Thyroid gland (tissue), 4 donors: ENCODE data around the gene CLEC4E.

ENCODE experiments used
- CTCF ChIP-seq, 6 experiments: fragments of 200-600 bp in 3 of 6; fragments of 450-650 bp in 3 of 6; sonication (generic) in 3 of 6; IDR thresholded peaks; one replicate each; pipeline ENCODE4 v1.5.1; 2016 to 2019; ENCODE audit warnings: antibody characterized with exemption in 6 of 6, mild to moderate bottlenecking in 2 of 6, inconsistent platforms in 1 of 6, moderate library complexity in 1 of 6
- POLR2A ChIP-seq, 2 donors: fragments of 450-650 bp; IDR thresholded peaks; one replicate each; pipeline ENCODE4 v1.6.1; 2017; ENCODE audit warnings: antibody characterized with exemption in 2 of 2, mild to moderate bottlenecking in 2 of 2, moderate library complexity in 1 of 2

- TF ChIP-seq CTCF (IDR thresholded peaks at IDR 0.05) (no peak), POLR2A (IDR thresholded peaks at IDR 0.05) (no peak)
Observed at GRCh38 chr12:8584004-8584403, 43.3 kb upstream of the CLEC4E start.
